ENCODE measurements around the gene ANKHD1. TPM values are rescaled to one million over a fixed set of nuclear protein-coding genes. Genes with fewer than 3 reads are reported as not detected.

Gene ANKHD1
- total RNA-seq, 2 donors from 2014 or later = 106 to 173 TPM

GRCh38 chr5:140548791-140549190, 147.2 kb downstream of the ANKHD1 start:
- ATAC-seq (ENCODE audit: insufficient number of reproducible peaks, low FRiP score, low read depth) = no peak
- Histone ChIP-seq H3K27me3 (replicated peaks; ENCODE audit: insufficient read depth) (no peaks in the 10 kb centered on the region), H3K36me3 (peaks cover 29% of the 10 kb centered on the region), H3K27ac (peak overlapping the region; percentile 94 to 99), H3K4me1 (ENCODE audit: control insufficient read depth in 1 of 2, low read depth in 2 of 2) (peaks cover 18 to 33% of the 10 kb centered on the region in 2 donors), H3K9me3 (no peaks in the 10 kb centered on the region), H3K4me3 (peak overlapping the region; percentile 80)
- no peak for TF ChIP-seq CTCF (IDR thresholded peaks at IDR 0.05)
- no peak for DNase-seq (ENCODE audit: low spot score)

GRCh38 chr5:140549237-140550144, 147.9 kb downstream of the ANKHD1 start:
- Histone ChIP-seq H3K36me3 (peaks cover 26% of the 10 kb centered on the region), H3K9me3 (no peaks in the 10 kb centered on the region), H3K4me3 (no peak overlapping the region), H3K27me3 (replicated peaks; ENCODE audit: insufficient read depth) (no peaks in the 10 kb centered on the region), H3K4me1 (ENCODE audit: control insufficient read depth in 1 of 2, low read depth in 2 of 2) (peaks cover 23 to 34% of the 10 kb centered on the region in 2 donors), H3K27ac (peak overlapping the region; percentile 94 to 99)
- no peak for TF ChIP-seq CTCF (IDR thresholded peaks at IDR 0.05)
- DNase-seq (ENCODE audit: low spot score) (no peak), ATAC-seq (ENCODE audit: insufficient number of reproducible peaks, low FRiP score, low read depth) (no peak)

GRCh38 chr5:140550147-140551079, 148.8 kb downstream of the ANKHD1 start:
- H3K27me3 ChIP-seq (replicated peaks; ENCODE audit: insufficient read depth) = no peaks in the 10 kb centered on the region
- DNase-seq (ENCODE audit: low spot score) = no peak
- H3K4me1 ChIP-seq (ENCODE audit: control insufficient read depth in 1 of 2, low read depth in 2 of 2) = peaks cover 27 to 44% of the 10 kb centered on the region in 2 donors
- H3K4me3 ChIP-seq = no peak overlapping the region
- no peak for ATAC-seq (ENCODE audit: insufficient number of reproducible peaks, low FRiP score, low read depth)
- TF ChIP-seq CTCF (IDR thresholded peaks at IDR 0.05) = no peak
- H3K9me3 ChIP-seq = no peaks in the 10 kb centered on the region
- H3K36me3 ChIP-seq = peaks cover 19% of the 10 kb centered on the region
- H3K27ac ChIP-seq = peak overlapping the region in 1 of 2 donors; percentile 94

- no peak overlapping the region for H3K27ac ChIP-seq
- peaks cover 34 to 50% of the 10 kb centered on the region in 2 donors for H3K4me1 ChIP-seq (ENCODE audit: control insufficient read depth in 1 of 2, low read depth in 2 of 2)
- no peak for ATAC-seq (ENCODE audit: insufficient number of reproducible peaks, low FRiP score, low read depth)
- peaks cover 19% of the 10 kb centered on the region for H3K36me3 ChIP-seq
- no peak overlapping the region for H3K4me3 ChIP-seq
- no peak for DNase-seq (ENCODE audit: low spot score)
- no peaks in the 10 kb centered on the region for H3K27me3 ChIP-seq (replicated peaks; ENCODE audit: insufficient read depth)
- no peaks in the 10 kb centered on the region for H3K9me3 ChIP-seq
- TF ChIP-seq CTCF (IDR thresholded peaks at IDR 0.05) = no peak
Observed at GRCh38 chr5:140551872-140552271, 150.2 kb downstream of the ANKHD1 start.

- peaks cover 19% of the 10 kb centered on the region for H3K36me3 ChIP-seq
- H3K4me1 ChIP-seq (ENCODE audit: control insufficient read depth in 1 of 2, low read depth in 2 of 2) = peaks cover 26 to 48% of the 10 kb centered on the region in 2 donors
- no peaks in the 10 kb centered on the region for H3K27me3 ChIP-seq (replicated peaks; ENCODE audit: insufficient read depth)
- H3K27ac ChIP-seq = no peak overlapping the region
- TF ChIP-seq CTCF (IDR thresholded peaks at IDR 0.05) = no peak
- no peaks in the 10 kb centered on the region for H3K9me3 ChIP-seq
- DNase-seq (ENCODE audit: low spot score) (no peak), ATAC-seq (ENCODE audit: insufficient number of reproducible peaks, low FRiP score, low read depth) (no peak)
- H3K4me3 ChIP-seq = no peak overlapping the region
Observed at GRCh38 chr5:140553657-140554056, 152.0 kb downstream of the ANKHD1 start.
